Hematopoietic multipotent progenitor cell treated with erythropoietin and hydrocortisone succinate and interleukin-3 and kit ligand, for 8 days (in vitro differentiated cells): ENCODE measurements around the gene POLR2B.
"Not testable (repeated sequence)": the region's sequence is repeated elsewhere in the genome, so short reads cannot be mapped to it uniquely, and the experiment has no call there.

ENCODE experiments used
- DNase-seq: peaks from one replicate; pipeline ENCODE4 v3.0.0-alpha.2; 2015

The POLR2B gene

GRCh38 chr4:56978750-56979303 is at the start of gene POLR2B:
Gene POLR2B, plus strand, starts transcription at chr4:56978896. Its CDS starts 90 bp downstream, at chr4:56978986.
- peak; percentile 99 for DNase-seq

- DNase-seq = no peak
Measured at GRCh38 chr4:56930638-56931037, 48.1 kb upstream of the POLR2B start.

- DNase-seq = no peak
Measured at GRCh38 chr4:56931924-56932323, 46.8 kb upstream of the POLR2B start.

GRCh38 chr4:56937262-56937661 is 41.4 kb upstream of the POLR2B start:
- DNase-seq = no peak

- not testable (repeated sequence) for DNase-seq
Measured at GRCh38 chr4:56939826-56940225, 38.9 kb upstream of the POLR2B start.

GRCh38 chr4:56940403-56940802 is 38.3 kb upstream of the POLR2B start:
- no peak for DNase-seq

GRCh38 chr4:56940971-56941370 is 37.7 kb upstream of the POLR2B start:
- DNase-seq = no peak

GRCh38 chr4:56941403-56941802 is 37.3 kb upstream of the POLR2B start:
- DNase-seq = no peak

- no peak for DNase-seq
Measured at GRCh38 chr4:56953680-56954520, 24.8 kb upstream of the POLR2B start.

GRCh38 chr4:56958111-56958517 is 20.6 kb upstream of the POLR2B start:
- no peak for DNase-seq

GRCh38 chr4:56959100-56959499 is 19.6 kb upstream of the POLR2B start:
- DNase-seq = no peak

- DNase-seq = no peak
Measured at GRCh38 chr4:56961107-56961500, 17.6 kb upstream of the POLR2B start.

GRCh38 chr4:56971383-56971782 is 7.3 kb upstream of the POLR2B start:
- no peak for DNase-seq

- no peak for DNase-seq
Measured at GRCh38 chr4:56972389-56972788, 6.3 kb upstream of the POLR2B start.

- no peak for DNase-seq
Measured at GRCh38 chr4:56972809-56973208, 5.9 kb upstream of the POLR2B start.

- DNase-seq = no peak
Measured at GRCh38 chr4:56973336-56973735, 5.4 kb upstream of the POLR2B start.

- DNase-seq = no peak
Measured at GRCh38 chr4:56976283-56976836, 2.3 kb upstream of the POLR2B start.

- DNase-seq = no peak
Measured at GRCh38 chr4:56976837-56977320, 1.8 kb upstream of the POLR2B start.

GRCh38 chr4:56977321-56978012 is 1.2 kb upstream of the POLR2B start, which contains the start of gene NOA1:
Gene NOA1, minus strand, starts transcription at chr4:56977606. Its CDS starts 21 bp downstream, at chr4:56977585.
- DNase-seq = peak; percentile 99

GRCh38 chr4:56979421-56980072 is 851 bp downstream of the POLR2B start:
- peak; percentile 68 for DNase-seq

- peak; percentile 45 for DNase-seq
Measured at GRCh38 chr4:56981795-56982201, 3.1 kb downstream of the POLR2B start.

- no peak for DNase-seq
Measured at GRCh38 chr4:56986192-56986591, 7.5 kb downstream of the POLR2B start.

- DNase-seq = no peak
Measured at GRCh38 chr4:56986952-56987351, 8.3 kb downstream of the POLR2B start.
